K562 (cell line): ENCODE measurements around the gene KCP. TPM values are rescaled to one million over a fixed set of nuclear protein-coding genes. Genes with fewer than 3 reads are reported as not detected.

Experiments used
- ADNP ChIP-seq: fragments of 200-800 bp; sonication (Bioruptor generic); IDR thresholded peaks from 2 replicates; pipeline ENCODE4 v1.6.1; 2016; ENCODE audit warnings: missing genetic modification characterization, missing compliant biosample characterization
- CBX1 ChIP-seq: sonication (generic); IDR thresholded peaks from 2 replicates; pipeline ENCODE4 v1.6.1; 2016; ENCODE audit warnings: antibody characterized with exemption, low read depth, mild to moderate bottlenecking
- HNRNPK ChIP-seq: fragments of 200-400 bp; formaldehyde crosslinking; IDR thresholded peaks from one replicate; pipeline ENCODE4 v1.6.1; 2018; ENCODE audit warnings: mild to moderate bottlenecking, low read depth, low read length; ENCODE audit not compliant: poor library complexity, severe bottlenecking
- KDM2B ChIP-seq: fragments of 250-450 bp; sonication (Bioruptor Pico); IDR thresholded peaks from 2 replicates; pipeline ENCODE4 v1.8.0; 2021; ENCODE audit warnings: mild to moderate bottlenecking, moderate library complexity
- MAFF ChIP-seq: IDR thresholded peaks from 2 replicates; pipeline ENCODE4 v1.6.1; 2012; ENCODE audit warnings: low read length, improper control_type of control experiment
- MAFG ChIP-seq: fragments of 450-650 bp; conservative IDR thresholded peaks from 2 replicates; pipeline ENCODE4 v1.6.1; 2016; ENCODE audit warnings: missing genetic modification characterization, missing compliant biosample characterization
- MED1 ChIP-seq: sonication (generic); formaldehyde crosslinking; IDR thresholded peaks from 2 replicates; pipeline ENCODE4 v1.8.1; 2023; ENCODE audit warnings: missing genetic modification reagents, borderline replicate concordance
- PATZ1 ChIP-seq: fragments of 250-450 bp; sonication (Bioruptor Pico); IDR thresholded peaks from 2 replicates; pipeline ENCODE4 v1.5.0; 2020; ENCODE audit warnings: mild to moderate bottlenecking, borderline replicate concordance
- RERE ChIP-seq: sonication (generic); formaldehyde crosslinking; IDR thresholded peaks from 2 replicates; pipeline ENCODE4 v1.8.0; 2023; ENCODE audit warnings: missing genetic modification reagents, mild to moderate bottlenecking, borderline replicate concordance
- SMC3 ChIP-seq: conservative IDR thresholded peaks from 2 replicates; pipeline ENCODE4 v1.6.1; 2011; ENCODE audit warnings: low read depth, low read length, improper control_type of control experiment; ENCODE audit not compliant: insufficient read depth
- TFAP4 ChIP-seq: sonication (generic); formaldehyde crosslinking; IDR thresholded peaks from 2 replicates; pipeline ENCODE4 v1.8.0; 2022; ENCODE audit warnings: missing genetic modification reagents, mild to moderate bottlenecking, moderate library complexity, borderline replicate concordance
- VEZF1 ChIP-seq: fragments of 200-800 bp; sonication (Bioruptor generic); IDR thresholded peaks from 2 replicates; pipeline ENCODE4 v1.6.1; 2017; ENCODE audit warnings: missing genetic modification characterization, missing compliant biosample characterization
- ZNF41 ChIP-seq: fragments of 250-450 bp; sonication (Bioruptor Pico); conservative IDR thresholded peaks from 2 replicates; pipeline ENCODE4 v1.4.0; 2020; ENCODE audit warnings: mild to moderate bottlenecking
- ZNF695 ChIP-seq: fragments of 450-650 bp; formaldehyde crosslinking; IDR thresholded peaks from 2 replicates; pipeline ENCODE4 v1.4.0; 2020; ENCODE audit warnings: mild to moderate bottlenecking, moderate library complexity
- polyA plus RNA-seq, 8 experiments: library from polyadenylated mRNA; depleted of rRNA in 4 of 8; stranded (reverse) in 5 of 8; unstranded in 3 of 8; fragments of >200 nt; fragmentation: Nextera tagmentation in 2 of 8; fragmentation: Illumina TruSeq in 1 of 8; extraction: Ambion mirVana in 2 of 8; extraction: Trizol in 1 of 8; gene quantifications; 2 replicates each; pipeline versions ENCODE4 v1.2.1 to v1.2.3, GENCODE V29; 2011 to 2014; ENCODE audit warnings: inconsistent platforms in 1 of 8, missing spikeins in 1 of 8
- total RNA-seq, 7 experiments: library from RNA; depleted of rRNA in 6 of 7; stranded (reverse); fragments of >200 nt in 6 of 7; fragmentation: Illumina TruSeq in 2 of 7; extraction: Trizol in 2 of 7; gene quantifications; 2 replicates each; pipeline versions ENCODE4 v1.2.1 to v1.2.3, GENCODE V29; 2011 to 2021; ENCODE audit warnings: low replicate concordance in 1 of 7

The KCP gene
- total and polyA plus RNA-seq, 9 of the 15 experiments (the other 6 are each of a cell fraction or from before 2014, with no cell fraction given), result 0.06 to 0.17 (median 0.12) TPM; not detected in 3

GRCh38 chr7:128904381-128905197 is 5.9 kb downstream of the KCP start (continued):
- no peak for TF ChIP-seq PATZ1 (CRISPR knock-in tag)
- TF ChIP-seq MAFG (tag), result no peak
- no peak for TF ChIP-seq ZNF41 (CRISPR knock-in tag)
- 0 out of 2 replicates have a peak, but pooled peaks have one; percentile 27 for TF ChIP-seq TFAP4 (CRISPR knock-in tag)
- no peak for TF ChIP-seq MED1
- no peak for TF ChIP-seq RERE
- no peak for TF ChIP-seq KDM2B (CRISPR knock-in tag)
- no peak for TF ChIP-seq CBX1
- no peak for TF ChIP-seq VEZF1 (CRISPR knock-in tag)
- TF ChIP-seq HNRNPK, result no peak
- no peak for TF ChIP-seq ADNP (tag)
- TF ChIP-seq ZNF695 (CRISPR knock-in tag), result no peak
- TF ChIP-seq MAFF, result no peak
- peak; percentile 71 for TF ChIP-seq SMC3
